SK-N-SH (cell line): ENCODE results near the gene SETD5.

Experiments used
- CTCF ChIP-seq: fragments of 200-600 bp; sonication (generic); IDR thresholded peaks from 2 replicates; pipeline ENCODE4 v1.6.1; 2017; ENCODE audit warnings: antibody characterized with exemption, mild to moderate bottlenecking, moderate library complexity
- EP300 ChIP-seq, 2 experiments: IDR thresholded peaks; 2 replicates each; pipeline versions ENCODE4 v1.4.0 to v1.6.1; 2012; ENCODE audit warnings: borderline replicate concordance in 1 of 2, low read depth in 1 of 2, low read length in 1 of 2
- GABPA ChIP-seq: IDR thresholded peaks from 2 replicates; pipeline ENCODE4 v1.4.0; 2012; ENCODE audit warnings: low read depth, mild to moderate bottlenecking

GRCh38 chr3:9412293-9412692 lies 14.9 kb downstream of the SETD5 start:
- TF ChIP-seq CTCF (no peak), GABPA (no peak), EP300 (IDR thresholded peaks at IDR 0.05; ENCODE audit: borderline replicate concordance in 1 of 2, low read depth in 1 of 2, low read length in 1 of 2) (no peak)
